ENCODE data around the gene PCDHGA12. TPM values are rescaled to one million over a fixed set of nuclear protein-coding genes. Genes with fewer than 3 reads are reported as not detected.

Gene PCDHGA12
- total and polyA plus RNA-seq, 12 donors = 0.34 to 29.1 (median 13.1) TPM

DNA sequence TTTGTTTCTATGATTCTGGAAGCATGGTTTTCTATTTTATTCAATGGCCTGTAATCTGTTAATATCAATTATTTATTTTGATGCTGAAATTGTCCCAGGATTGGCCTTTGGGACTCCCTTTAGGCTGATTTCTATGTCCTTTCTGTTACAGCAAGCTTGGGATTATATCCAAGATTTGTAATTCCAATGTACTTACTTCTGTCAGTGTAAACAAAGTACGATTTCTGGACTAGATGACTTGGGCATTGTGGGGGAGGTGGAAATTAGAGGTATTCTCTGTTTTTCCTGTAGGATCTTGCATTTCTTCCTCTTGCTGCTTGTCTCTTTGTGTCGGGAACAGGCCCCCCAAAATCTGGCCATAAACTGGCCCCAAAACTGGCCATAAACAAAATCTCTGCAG is 3.7 kb downstream of the PCDHGA12 start:
- H3K27me3 ChIP-seq = no peaks in the 10 kb centered on the region
- H3K4me3 ChIP-seq = no peak overlapping the region
- WGBS, 4 donors = 74 to 93% (median 83%) methylated on average over 2 of the region's 2 CpGs
- no peak overlapping the region for H3K27ac ChIP-seq
- no peak for DNase-seq
- TF ChIP-seq POLR2A (IDR thresholded peaks at IDR 0.05) = no peak
- TF ChIP-seq, protein P1, sequence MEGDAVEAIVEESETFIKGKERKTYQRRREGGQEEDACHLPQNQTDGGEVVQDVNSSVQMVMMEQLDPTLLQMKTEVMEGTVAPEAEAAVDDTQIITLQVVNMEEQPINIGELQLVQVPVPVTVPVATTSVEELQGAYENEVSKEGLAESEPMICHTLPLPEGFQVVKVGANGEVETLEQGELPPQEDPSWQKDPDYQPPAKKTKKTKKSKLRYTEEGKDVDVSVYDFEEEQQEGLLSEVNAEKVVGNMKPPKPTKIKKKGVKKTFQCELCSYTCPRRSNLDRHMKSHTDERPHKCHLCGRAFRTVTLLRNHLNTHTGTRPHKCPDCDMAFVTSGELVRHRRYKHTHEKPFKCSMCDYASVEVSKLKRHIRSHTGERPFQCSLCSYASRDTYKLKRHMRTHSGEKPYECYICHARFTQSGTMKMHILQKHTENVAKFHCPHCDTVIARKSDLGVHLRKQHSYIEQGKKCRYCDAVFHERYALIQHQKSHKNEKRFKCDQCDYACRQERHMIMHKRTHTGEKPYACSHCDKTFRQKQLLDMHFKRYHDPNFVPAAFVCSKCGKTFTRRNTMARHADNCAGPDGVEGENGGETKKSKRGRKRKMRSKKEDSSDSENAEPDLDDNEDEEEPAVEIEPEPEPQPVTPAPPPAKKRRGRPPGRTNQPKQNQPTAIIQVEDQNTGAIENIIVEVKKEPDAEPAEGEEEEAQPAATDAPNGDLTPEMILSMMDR (IDR thresholded peaks at IDR 0.05) = no peak
- H3K36me3 ChIP-seq (replicated peaks in 1 of 2) = no peaks in the 10 kb centered on the region
- H3K4me1 ChIP-seq (replicated peaks in 1 of 2) = peaks cover 0 to 7% of the 10 kb centered on the region in 2 donors
- intact Hi-C loops (cut with DNase I) = no loop called here
- H3K9me3 ChIP-seq (replicated peaks in 1 of 3) = peaks cover 3 to 21% (median 4%) of the 10 kb centered on the region in 3 donors

DNA sequence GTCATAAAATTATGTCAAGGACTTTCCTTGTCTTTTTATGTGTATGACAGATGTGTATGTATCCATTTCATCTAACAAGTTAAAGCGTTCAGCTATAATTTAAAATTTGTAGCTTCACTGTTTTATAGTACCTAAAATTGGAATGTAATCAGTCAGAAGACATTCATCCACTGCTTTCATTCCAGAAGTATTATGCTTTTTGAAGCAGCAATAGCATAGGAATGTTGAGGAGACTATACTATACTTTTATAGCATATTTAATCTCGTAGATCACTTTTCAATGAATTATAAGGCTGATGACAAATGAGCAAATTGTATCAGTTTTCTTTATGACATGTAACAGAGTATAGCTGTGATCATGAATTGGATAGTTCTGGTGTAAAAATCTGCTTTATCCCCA is 6.9 kb downstream of the PCDHGA12 start:
- no peaks in the 10 kb centered on the region for H3K4me1 ChIP-seq (replicated peaks in 1 of 2)
- no peaks in the 10 kb centered on the region for H3K36me3 ChIP-seq (replicated peaks in 1 of 2)
- H3K27ac ChIP-seq = no peak overlapping the region
- intact Hi-C loops (cut with DNase I) = no loop called here
- TF ChIP-seq POLR2A (IDR thresholded peaks at IDR 0.05) = no peak
- TF ChIP-seq, protein P1 (IDR thresholded peaks at IDR 0.05) = no peak
- no peak overlapping the region for H3K4me3 ChIP-seq
- DNase-seq = no peak
- H3K27me3 ChIP-seq = no peaks in the 10 kb centered on the region
- 88 to 94% (median 92%) methylated on average over 2 of the region's 2 CpGs for WGBS, 4 donors
- peaks cover 0 to 4% (median 0%) of the 10 kb centered on the region in 3 donors for H3K9me3 ChIP-seq (replicated peaks in 1 of 3)

DNA sequence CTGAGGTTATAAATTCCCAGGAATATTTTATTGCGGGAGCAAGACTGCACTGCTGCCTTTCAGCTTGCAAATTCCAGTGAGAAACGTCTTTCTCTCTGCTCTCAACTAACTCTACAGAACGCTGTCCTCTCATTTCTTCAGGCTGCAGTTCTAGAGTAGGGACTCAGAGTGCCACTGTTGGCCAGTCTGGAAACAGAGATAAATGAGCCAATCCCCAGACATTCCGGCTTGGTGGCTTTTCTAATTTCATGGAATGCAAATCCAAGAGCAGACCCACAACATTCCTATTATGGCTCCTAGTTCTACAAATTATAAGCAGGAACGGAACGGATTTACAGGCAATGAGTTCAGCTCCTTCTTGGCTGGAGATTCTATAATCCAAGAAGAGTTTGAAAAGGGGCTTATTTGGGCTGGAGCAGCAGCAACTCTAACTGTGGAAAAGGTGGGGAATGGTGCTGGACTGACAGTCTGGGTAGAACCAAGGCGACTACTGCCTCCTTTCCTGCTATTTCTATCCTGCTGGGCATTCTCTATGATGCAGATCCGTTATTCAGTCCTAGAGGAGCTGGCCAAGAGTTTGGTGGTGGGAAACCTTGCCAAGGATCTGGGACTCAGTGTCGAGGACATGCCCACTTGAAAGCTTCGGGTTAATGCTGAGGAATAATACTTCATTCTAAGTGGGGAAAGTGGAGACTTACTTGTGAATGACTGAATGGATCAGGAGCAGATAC is 9.3 kb downstream of the PCDHGA12 start:
- Histone ChIP-seq H3K27me3 (no peaks in the 10 kb centered on the region), H3K4me1 (replicated peaks in 1 of 2) (no peaks in the 10 kb centered on the region), H3K4me3 (no peak overlapping the region), H3K9me3 (replicated peaks in 1 of 3) (peaks cover 0 to 4% (median 0%) of the 10 kb centered on the region in 3 donors), H3K36me3 (replicated peaks in 1 of 2) (no peaks in the 10 kb centered on the region), H3K27ac (no peak overlapping the region)
- intact Hi-C loops (cut with DNase I) = no loop called here
- no peak for DNase-seq
- 67 to 73% (median 69%) methylated on average over 10 of the region's 10 CpGs for WGBS, 4 donors
- no peak for TF ChIP-seq POLR2A (IDR thresholded peaks at IDR 0.05)
- TF ChIP-seq, protein P1 (IDR thresholded peaks at IDR 0.05) = no peak

DNA sequence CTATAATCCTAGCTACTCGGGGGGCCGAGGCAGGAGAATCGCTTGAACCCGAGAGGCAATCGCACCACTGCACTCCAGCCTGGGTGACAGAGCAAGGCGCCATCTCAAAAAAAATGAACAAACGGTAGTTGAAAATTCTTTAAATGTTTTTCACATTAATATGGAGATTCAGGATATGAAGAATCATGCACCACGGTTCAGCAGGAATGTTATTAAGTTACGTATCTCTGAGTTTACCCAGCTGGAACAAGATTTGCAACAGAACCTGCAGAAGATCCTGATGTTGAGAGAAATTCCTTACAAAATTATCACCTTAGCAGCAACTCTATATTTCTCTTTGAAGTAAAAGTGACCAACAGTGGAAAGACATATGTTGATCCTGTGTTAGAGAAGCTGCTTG is 10.0 kb downstream of the PCDHGA12 start:
- TF ChIP-seq POLR2A (IDR thresholded peaks at IDR 0.05) = no peak
- TF ChIP-seq, protein P1 (IDR thresholded peaks at IDR 0.05) = no peak
- Histone ChIP-seq H3K27me3 (no peaks in the 10 kb centered on the region), H3K27ac (no peak overlapping the region), H3K4me3 (no peak overlapping the region), H3K36me3 (replicated peaks in 1 of 2) (no peaks in the 10 kb centered on the region), H3K9me3 (replicated peaks in 1 of 3) (peaks cover 0 to 4% (median 0%) of the 10 kb centered on the region in 3 donors), H3K4me1 (replicated peaks in 1 of 2) (peaks cover 0 to 4% of the 10 kb centered on the region in 2 donors)
- WGBS, 4 donors = 94 to 96% (median 94%) methylated on average over 9 of the region's 9 CpGs
- intact Hi-C loops (cut with DNase I) = no loop called here
- DNase-seq = no peak

Data from adrenal gland (tissue), 12 donors.